GM21390 (cell line): ENCODE results near the gene OPA3.
A peak's percentile ranks its signal among the peaks of the same experiment; 100 is the strongest.

ENCODE experiments used
- ATAC-seq: cut with Tn5 transposase; IDR thresholded peaks from one replicate; pipeline ENCODE4 v1.9.1; 2021; ENCODE audit not compliant: unreplicated experiment

Gene OPA3

DNA sequence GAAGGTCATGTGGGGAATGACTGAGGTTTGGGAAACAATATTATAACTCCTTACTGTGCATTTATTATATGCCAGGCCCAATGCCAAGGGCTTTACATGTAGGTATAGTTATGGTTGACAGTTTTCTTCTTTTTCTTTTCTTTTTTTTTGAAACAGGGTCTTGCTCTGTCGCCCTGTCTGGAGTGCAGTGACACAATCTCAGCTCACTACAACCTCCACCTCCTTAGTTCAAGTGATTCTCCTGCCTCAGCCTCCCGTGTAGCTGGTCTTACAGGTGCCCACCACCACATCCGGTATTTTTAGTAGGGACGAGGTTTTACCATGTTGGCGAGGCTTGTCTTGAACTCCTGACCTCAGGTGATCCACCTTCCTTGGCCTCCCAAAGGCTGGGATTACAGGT lies 101.6 kb downstream of the OPA3 start:
- ATAC-seq, result no peak

DNA sequence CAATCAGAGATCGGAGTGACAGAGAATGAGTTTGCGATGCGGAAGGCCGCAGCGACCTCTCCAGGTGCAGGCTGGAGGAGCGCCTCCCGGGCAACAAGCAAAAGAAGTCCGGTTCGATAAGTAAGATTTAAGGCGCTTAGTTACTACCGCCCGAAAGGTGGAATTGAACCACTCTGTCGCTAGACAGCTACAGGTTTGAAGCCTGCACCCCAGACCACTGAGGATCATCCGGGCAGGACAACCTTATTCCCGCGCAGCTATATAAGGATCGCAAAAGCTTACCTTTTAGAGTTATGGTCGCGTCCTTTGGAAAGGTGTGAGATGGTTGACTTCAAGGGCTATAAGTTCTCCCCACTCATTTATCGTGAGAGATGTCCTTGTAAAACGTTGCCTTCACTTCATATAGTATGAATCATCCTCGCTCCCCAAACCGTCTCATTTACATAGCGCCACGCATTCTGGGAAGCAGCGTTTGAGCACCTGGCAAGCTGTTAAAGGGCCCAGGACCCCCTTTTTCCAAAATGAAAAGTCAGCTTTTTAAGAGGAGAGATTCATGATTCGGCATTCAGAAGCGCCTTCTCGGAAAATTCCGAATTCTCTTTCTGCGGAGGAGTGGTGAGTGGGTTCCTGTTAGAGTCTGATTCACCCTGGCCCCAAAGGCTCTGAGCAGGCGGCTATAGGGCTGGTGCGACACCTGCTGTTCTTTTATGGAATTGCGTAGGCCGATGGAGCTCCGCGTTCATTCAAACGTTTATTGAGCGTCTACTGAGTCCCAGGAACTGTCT lies 106.0 kb downstream of the OPA3 start:
- ATAC-seq, result peak; percentile 79

DNA sequence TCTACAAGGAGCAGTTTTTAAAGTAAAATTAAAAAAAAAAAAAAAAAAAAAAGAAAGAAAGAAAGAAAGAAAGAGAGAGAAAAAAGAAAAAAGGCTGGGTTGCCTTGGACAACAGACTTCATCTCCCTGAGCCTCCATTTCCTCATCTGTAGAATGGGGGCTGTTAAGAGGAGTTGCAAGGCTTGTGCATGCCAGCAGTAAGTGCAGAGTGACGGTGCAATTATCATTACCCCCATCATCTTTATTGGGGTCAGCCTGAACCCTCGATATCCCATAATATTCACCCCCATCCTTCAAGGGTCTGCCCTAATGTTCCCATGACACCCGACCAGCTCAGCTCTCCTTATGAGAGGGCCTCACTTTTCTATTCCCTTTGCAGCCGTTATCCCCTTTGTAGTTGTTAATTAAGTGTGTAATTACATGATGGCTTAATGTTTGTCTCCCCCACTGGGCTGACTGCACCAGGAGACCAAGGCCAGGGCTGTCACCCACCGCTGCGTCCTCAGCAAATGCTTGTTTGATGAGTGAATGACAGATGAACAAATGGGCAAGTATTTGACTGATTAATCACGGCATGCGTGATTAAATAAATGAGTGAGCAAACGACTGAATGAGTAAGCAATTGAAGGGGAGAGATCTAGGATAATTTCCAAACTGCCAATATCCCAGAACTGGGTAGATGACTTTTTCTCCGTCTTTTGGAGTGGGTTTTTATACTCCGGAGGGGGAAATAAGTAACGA lies 106.7 kb downstream of the OPA3 start:
- no peak for ATAC-seq
